Skeletal muscle tissue (tissue), 4 donors: ENCODE results near the gene FANCC. TPM values are rescaled to one million over a fixed set of nuclear protein-coding genes. Genes with fewer than 3 reads are reported as not detected.
"Not testable (repeated sequence)": the region's sequence is repeated elsewhere in the genome, so short reads cannot be mapped to it uniquely, and the experiment has no call there.

Experiments used
- H3K27ac ChIP-seq: one replicate; pipeline ENCODE4 v1.7.0; 2013; ENCODE audit warnings: mild to moderate bottlenecking, low read depth, low read length, inconsistent platforms
- H3K27me3 ChIP-seq, 3 donors: one replicate each; pipeline ENCODE4 v1.7.0; 2013; ENCODE audit warnings: low read length in 3 of 3; ENCODE audit not compliant: control insufficient read depth in 3 of 3, insufficient read depth in 3 of 3
- H3K36me3 ChIP-seq, 3 donors: one replicate each; pipeline ENCODE4 v1.7.0; 2013; ENCODE audit warnings: low read length in 3 of 3; ENCODE audit not compliant: control insufficient read depth in 3 of 3, insufficient read depth in 3 of 3
- H3K4me1 ChIP-seq, 3 donors: one replicate each; pipeline ENCODE4 v1.7.0; 2013; ENCODE audit warnings: low read length in 3 of 3, mild to moderate bottlenecking in 3 of 3; ENCODE audit not compliant: control insufficient read depth in 3 of 3, insufficient read depth in 3 of 3
- H3K4me3 ChIP-seq, 3 donors: one replicate each; pipeline ENCODE4 v1.7.0; 2013; ENCODE audit warnings: low read length in 3 of 3
- H3K9ac ChIP-seq, 3 donors: one replicate each; pipeline ENCODE4 v1.7.0; 2013; ENCODE audit warnings: low read length in 3 of 3, mild to moderate bottlenecking in 3 of 3, moderate library complexity in 2 of 3, low read depth in 1 of 3
- H3K9me3 ChIP-seq, 3 donors: one replicate each; pipeline ENCODE4 v1.7.0; 2013; ENCODE audit warnings: low read length in 3 of 3; ENCODE audit not compliant: control insufficient read depth in 3 of 3
- total RNA-seq: library from RNA; depleted of rRNA; stranded (reverse); fragments of >200 nt; gene quantifications from one replicate; pipeline ENCODE4 v1.2.3, GENCODE V29; 2014
- donor health status: Osteomylitis.

FANCC gene
- total RNA-seq, 1 donor from 2014 or later, result 12.0 TPM

GRCh38 chr9:95286151-95286550 is 31.4 kb downstream of the FANCC start:
- no peak overlapping the region for H3K27ac ChIP-seq
- H3K4me3 ChIP-seq, result no peak overlapping the region
- H3K9me3 ChIP-seq, result no peaks in the 10 kb centered on the region
- no peaks in the 10 kb centered on the region for H3K27me3 ChIP-seq
- H3K4me1 ChIP-seq, result no peaks in the 10 kb centered on the region
- no peaks in the 10 kb centered on the region for H3K36me3 ChIP-seq
- no peak overlapping the region for H3K9ac ChIP-seq

GRCh38 chr9:95285307-95285706 is 32.2 kb downstream of the FANCC start:
- H3K27me3 ChIP-seq, result no peaks in the 10 kb centered on the region
- no peak overlapping the region for H3K27ac ChIP-seq
- H3K36me3 ChIP-seq, result no peaks in the 10 kb centered on the region
- H3K9ac ChIP-seq, result no peak overlapping the region
- no peaks in the 10 kb centered on the region for H3K4me1 ChIP-seq
- H3K9me3 ChIP-seq, result peaks cover 0 to 3% (median 0%) of the 10 kb centered on the region in 3 donors
- H3K4me3 ChIP-seq, result no peak overlapping the region

- H3K36me3 ChIP-seq, result no peaks in the 10 kb centered on the region
- H3K9me3 ChIP-seq, result peaks cover 0 to 3% (median 0%) of the 10 kb centered on the region in 3 donors
- no peak overlapping the region for H3K9ac ChIP-seq
- H3K4me1 ChIP-seq, result no peaks in the 10 kb centered on the region
- H3K27me3 ChIP-seq, result no peaks in the 10 kb centered on the region
- H3K27ac ChIP-seq, result no peak overlapping the region
- H3K4me3 ChIP-seq, result peak overlapping the region in 1 of 3 donors; percentile 1
These were observed 33.1 kb downstream of the FANCC start for GRCh38 chr9:95284162-95285080.

- Histone ChIP-seq H3K4me1 (no peaks in the 10 kb centered on the region), H3K27me3 (no peaks in the 10 kb centered on the region), H3K9ac (no peak overlapping the region), H3K36me3 (no peaks in the 10 kb centered on the region), H3K4me3 (peak overlapping the region in 1 of 3 donors; percentile 1), H3K9me3 (peaks cover 0 to 3% (median 0%) of the 10 kb centered on the region in 3 donors), H3K27ac (no peak overlapping the region)
These were observed 33.8 kb downstream of the FANCC start for GRCh38 chr9:95283673-95284072.

GRCh38 chr9:95282332-95282731 is 35.2 kb downstream of the FANCC start:
- H3K4me3 ChIP-seq, result no peak overlapping the region
- peaks cover 0 to 3% (median 0%) of the 10 kb centered on the region in 3 donors for H3K9me3 ChIP-seq
- no peaks in the 10 kb centered on the region for H3K4me1 ChIP-seq
- H3K9ac ChIP-seq, result no peak overlapping the region
- no peak overlapping the region for H3K27ac ChIP-seq
- H3K27me3 ChIP-seq, result no peaks in the 10 kb centered on the region
- H3K36me3 ChIP-seq, result no peaks in the 10 kb centered on the region

- Histone ChIP-seq H3K4me3 (no peak overlapping the region), H3K36me3 (no peaks in the 10 kb centered on the region), H3K9ac (no peak overlapping the region)
These were observed 36.8 kb downstream of the FANCC start for GRCh38 chr9:95280745-95281144.

GRCh38 chr9:95277509-95277908 is 40.0 kb downstream of the FANCC start:
- Histone ChIP-seq H3K9ac (no peak overlapping the region), H3K36me3 (no peaks in the 10 kb centered on the region), H3K27ac (no peak overlapping the region), H3K9me3 (peaks cover 0 to 3% (median 0%) of the 10 kb centered on the region in 3 donors), H3K27me3 (no peaks in the 10 kb centered on the region), H3K4me1 (peaks cover 0 to 6% (median 0%) of the 10 kb centered on the region in 3 donors), H3K4me3 (no peak overlapping the region)

More at GRCh38 chr9:95280745-95281144, 36.8 kb downstream of the FANCC start:
- H3K27ac ChIP-seq, result no peak overlapping the region
- H3K27me3 ChIP-seq, result no peaks in the 10 kb centered on the region
- H3K9me3 ChIP-seq, result peaks cover 0 to 3% (median 0%) of the 10 kb centered on the region in 3 donors
- H3K4me1 ChIP-seq, result no peaks in the 10 kb centered on the region

- Histone ChIP-seq H3K9ac (no peak overlapping the region), H3K27ac (no peak overlapping the region), H3K27me3 (no peaks in the 10 kb centered on the region), H3K4me3 (no peak overlapping the region), H3K4me1 (peaks cover 0 to 6% (median 0%) of the 10 kb centered on the region in 3 donors), H3K9me3 (peaks cover 0 to 3% (median 0%) of the 10 kb centered on the region in 3 donors), H3K36me3 (no peaks in the 10 kb centered on the region)
These were observed 41.0 kb downstream of the FANCC start for GRCh38 chr9:95276395-95276954.

- not testable (repeated sequence) for H3K9me3 ChIP-seq, H3K4me3 ChIP-seq, H3K9ac ChIP-seq, H3K4me1 ChIP-seq, H3K27ac ChIP-seq, H3K27me3 ChIP-seq, H3K36me3 ChIP-seq
These were observed 43.3 kb downstream of the FANCC start for GRCh38 chr9:95274160-95274559.

- Histone ChIP-seq H3K9ac (no peak overlapping the region), H3K4me1 (peaks cover 0 to 6% (median 0%) of the 10 kb centered on the region in 3 donors), H3K36me3 (no peaks in the 10 kb centered on the region), H3K27me3 (no peaks in the 10 kb centered on the region), H3K9me3 (no peaks in the 10 kb centered on the region), H3K27ac (no peak overlapping the region), H3K4me3 (no peak overlapping the region)
These were observed 44.0 kb downstream of the FANCC start for GRCh38 chr9:95273369-95274022.
